Glomerular visceral epithelial cell (primary cell): ENCODE data around the gene LSM12.
A peak's percentile ranks its signal among the peaks of the same experiment; 100 is the strongest.
"Not testable (repeated sequence)": the region's sequence is repeated elsewhere in the genome, so short reads cannot be mapped to it uniquely, and the experiment has no call there.

Experiments used
- DNase-seq: peaks from one replicate; pipeline ENCODE4 v3.0.0-alpha.2; 2016; ENCODE audit errors: extremely low spot score

LSM12 gene

GRCh38 chr17:44044071-44044470 is 22.4 kb downstream of the LSM12 start:
- DNase-seq = no peak

- DNase-seq = no peak
Observed at GRCh38 chr17:44043272-44043696, 23.2 kb downstream of the LSM12 start.

GRCh38 chr17:44039829-44040635 is 26.4 kb downstream of the LSM12 start:
- DNase-seq = no peak

GRCh38 chr17:44038604-44039011 is 27.9 kb downstream of the LSM12 start:
- no peak for DNase-seq

GRCh38 chr17:44037471-44037870 is 29.0 kb downstream of the LSM12 start:
- DNase-seq = no peak

GRCh38 chr17:44034688-44035087 is 31.8 kb downstream of the LSM12 start:
- DNase-seq = not testable (repeated sequence)

- DNase-seq = peak; percentile 40
Observed at GRCh38 chr17:44033861-44034408, 32.5 kb downstream of the LSM12 start.

GRCh38 chr17:44030482-44030881 is 36.0 kb downstream of the LSM12 start:
- no peak for DNase-seq

- DNase-seq = no peak
Observed at GRCh38 chr17:44029736-44030135, 36.7 kb downstream of the LSM12 start.

- DNase-seq = no peak
Observed at GRCh38 chr17:44024853-44025252, 41.6 kb downstream of the LSM12 start.

GRCh38 chr17:44024271-44024663 is 42.2 kb downstream of the LSM12 start:
- DNase-seq = no peak

- no peak for DNase-seq
Observed at GRCh38 chr17:44023545-44024270, 42.8 kb downstream of the LSM12 start.

- no peak for DNase-seq
Observed at GRCh38 chr17:44022246-44022645, 44.2 kb downstream of the LSM12 start.

GRCh38 chr17:44021227-44021626 is 45.2 kb downstream of the LSM12 start:
- not testable (repeated sequence) for DNase-seq

GRCh38 chr17:44014437-44015172 is 51.9 kb downstream of the LSM12 start, which contains the start of gene TMEM101:
TSS of gene TMEM101 (minus strand) at chr17:44014963. CDS start at chr17:44014952, 11 bp downstream.
- DNase-seq = peak; percentile 93

- no peak for DNase-seq
Observed at GRCh38 chr17:44014133-44014436, 52.4 kb downstream of the LSM12 start.

GRCh38 chr17:44012874-44013273 is 53.6 kb downstream of the LSM12 start:
- no peak for DNase-seq

GRCh38 chr17:44012391-44012790 is 54.1 kb downstream of the LSM12 start:
- no peak for DNase-seq

- no peak for DNase-seq
Observed at GRCh38 chr17:44011876-44012275, 54.6 kb downstream of the LSM12 start.

GRCh38 chr17:44010966-44011647 is 55.4 kb downstream of the LSM12 start:
- no peak for DNase-seq

GRCh38 chr17:44008205-44008909 is 58.1 kb downstream of the LSM12 start:
- DNase-seq = no peak
